22Rv1 (cell line): ENCODE results near the gene C16orf89.

Experiments
- H3K27ac ChIP-seq: fragments of 450-650 bp; 2 replicates; pipeline ENCODE4 v1.5.1; 2017
- ZFX ChIP-seq: fragments of 450-650 bp; IDR thresholded peaks from 2 replicates; pipeline ENCODE4 v1.6.1; 2017; ENCODE audit warnings: antibody characterized with exemption, borderline replicate concordance
- TF ChIP-seq, protein P1 (sequence below): fragments of 450-650 bp; IDR thresholded peaks from 2 replicates; pipeline ENCODE4 v1.5.1; 2017; ENCODE audit warnings: mild to moderate bottlenecking

Gene C16orf89

DNA sequence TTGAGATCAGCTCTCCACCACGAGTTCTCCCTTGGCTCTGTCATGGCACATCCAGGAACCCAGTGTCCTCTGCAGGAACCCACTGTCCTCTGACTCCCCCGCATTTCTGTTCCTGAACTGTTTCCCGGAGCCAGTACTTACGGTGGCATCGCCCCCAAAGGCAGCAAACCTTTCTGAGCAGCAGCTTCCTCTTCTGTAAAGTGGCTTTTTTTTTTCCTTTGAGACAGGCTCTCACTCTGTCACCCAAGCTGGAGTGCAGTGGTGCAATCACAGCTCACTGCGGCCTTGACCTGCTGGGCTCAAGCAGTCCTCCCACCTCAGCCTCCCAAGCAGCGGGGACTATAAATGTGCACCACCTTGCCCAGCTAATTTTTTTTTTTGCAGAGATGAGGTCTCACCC is 64.2 kb downstream of the C16orf89 start:
- no peak overlapping the region for H3K27ac ChIP-seq
- TF ChIP-seq ZFX, result no peak
- TF ChIP-seq, protein P1, sequence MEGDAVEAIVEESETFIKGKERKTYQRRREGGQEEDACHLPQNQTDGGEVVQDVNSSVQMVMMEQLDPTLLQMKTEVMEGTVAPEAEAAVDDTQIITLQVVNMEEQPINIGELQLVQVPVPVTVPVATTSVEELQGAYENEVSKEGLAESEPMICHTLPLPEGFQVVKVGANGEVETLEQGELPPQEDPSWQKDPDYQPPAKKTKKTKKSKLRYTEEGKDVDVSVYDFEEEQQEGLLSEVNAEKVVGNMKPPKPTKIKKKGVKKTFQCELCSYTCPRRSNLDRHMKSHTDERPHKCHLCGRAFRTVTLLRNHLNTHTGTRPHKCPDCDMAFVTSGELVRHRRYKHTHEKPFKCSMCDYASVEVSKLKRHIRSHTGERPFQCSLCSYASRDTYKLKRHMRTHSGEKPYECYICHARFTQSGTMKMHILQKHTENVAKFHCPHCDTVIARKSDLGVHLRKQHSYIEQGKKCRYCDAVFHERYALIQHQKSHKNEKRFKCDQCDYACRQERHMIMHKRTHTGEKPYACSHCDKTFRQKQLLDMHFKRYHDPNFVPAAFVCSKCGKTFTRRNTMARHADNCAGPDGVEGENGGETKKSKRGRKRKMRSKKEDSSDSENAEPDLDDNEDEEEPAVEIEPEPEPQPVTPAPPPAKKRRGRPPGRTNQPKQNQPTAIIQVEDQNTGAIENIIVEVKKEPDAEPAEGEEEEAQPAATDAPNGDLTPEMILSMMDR, result no peak

GRCh38 chr16:5000573-5001001 is 65.2 kb downstream of the C16orf89 start:
- TF ChIP-seq ZFX, result no peak
- TF ChIP-seq, protein P1, result no peak
- H3K27ac ChIP-seq, result no peak overlapping the region

DNA sequence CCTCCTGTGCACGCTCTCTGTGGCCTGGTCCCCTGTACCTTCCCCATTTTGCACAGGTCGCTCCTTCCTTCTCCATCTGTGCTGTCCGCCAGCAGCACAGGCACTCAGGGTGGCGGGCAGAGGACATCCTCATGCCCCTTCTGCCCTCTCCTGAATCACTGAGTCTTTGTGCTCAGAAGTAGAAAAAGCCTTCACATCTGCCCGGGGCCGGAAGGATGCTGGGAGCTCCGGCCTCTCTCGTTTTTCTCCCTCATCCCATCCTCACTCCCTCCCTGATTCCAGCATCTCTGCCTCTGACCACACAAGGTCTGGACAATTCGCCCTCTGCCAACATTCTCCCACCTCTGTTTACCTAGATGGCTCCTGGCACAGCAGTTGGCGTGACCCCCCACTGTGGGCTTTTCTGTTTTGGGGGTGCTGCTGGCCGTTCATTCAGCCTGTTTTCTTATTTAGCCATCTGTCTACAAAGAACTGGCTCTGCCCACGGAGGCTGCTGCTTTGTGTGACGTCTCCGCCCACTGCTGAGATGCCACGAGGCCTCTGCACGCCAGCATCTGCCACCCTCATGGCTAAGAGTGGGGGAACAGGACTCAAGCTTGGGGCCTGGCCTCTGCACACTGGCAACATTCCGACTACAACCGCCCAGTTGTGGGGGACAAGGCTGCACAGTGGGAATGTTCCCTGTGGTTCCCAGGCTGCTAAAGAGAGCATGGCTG is 70.9 kb downstream of the C16orf89 start:
- no peak overlapping the region for H3K27ac ChIP-seq
- TF ChIP-seq, protein P1, result no peak
- no peak for TF ChIP-seq ZFX
